IgD-negative memory B cell (primary cell): ENCODE measurements around the gene TASOR2. TPM values are rescaled to one million over a fixed set of nuclear protein-coding genes. Genes with fewer than 3 reads are reported as not detected.

Experiments used
- H3K27ac Mint-ChIP-seq, 3 donors: one replicate each; pipeline ENCODE4 v1.8.0; 2020 to 2022; ENCODE audit warnings: mild to moderate bottlenecking in 3 of 3, mixed read lengths in 3 of 3, moderate library complexity in 1 of 3
- H3K27me3 Mint-ChIP-seq: one replicate; pipeline ENCODE4 v1.8.0; 2021; ENCODE audit warnings: mixed read lengths
- H3K36me3 Mint-ChIP-seq: one replicate; pipeline ENCODE4 v1.8.0; 2020; ENCODE audit warnings: mild to moderate bottlenecking, mixed read lengths
- H3K4me1 Mint-ChIP-seq, 3 donors: one replicate each; pipeline ENCODE4 v1.8.0; 2020 to 2022; ENCODE audit warnings: mixed read lengths in 3 of 3, mild to moderate bottlenecking in 1 of 3
- H3K4me3 Mint-ChIP-seq, 4 donors: one replicate each; pipeline ENCODE4 v1.8.0; 2020 to 2022; ENCODE audit warnings: mild to moderate bottlenecking in 4 of 4, mixed read lengths in 4 of 4, moderate library complexity in 3 of 4
- H3K9me3 Mint-ChIP-seq, 3 donors: one replicate each; pipeline ENCODE4 v1.8.0; 2020 to 2021; ENCODE audit warnings: mixed read lengths in 3 of 3, mild to moderate bottlenecking in 1 of 3
- polyA plus RNA-seq: library from polyadenylated mRNA; unstranded; fragments of 300-500 nt; fragmentation: Illumina TruSeq; gene quantifications from one replicate; pipeline ENCODE4 v1.2.3, GENCODE V29; 2021

The TASOR2 gene
- polyA plus RNA-seq, 1 donor from 2014 or later, result 12.2 TPM

DNA sequence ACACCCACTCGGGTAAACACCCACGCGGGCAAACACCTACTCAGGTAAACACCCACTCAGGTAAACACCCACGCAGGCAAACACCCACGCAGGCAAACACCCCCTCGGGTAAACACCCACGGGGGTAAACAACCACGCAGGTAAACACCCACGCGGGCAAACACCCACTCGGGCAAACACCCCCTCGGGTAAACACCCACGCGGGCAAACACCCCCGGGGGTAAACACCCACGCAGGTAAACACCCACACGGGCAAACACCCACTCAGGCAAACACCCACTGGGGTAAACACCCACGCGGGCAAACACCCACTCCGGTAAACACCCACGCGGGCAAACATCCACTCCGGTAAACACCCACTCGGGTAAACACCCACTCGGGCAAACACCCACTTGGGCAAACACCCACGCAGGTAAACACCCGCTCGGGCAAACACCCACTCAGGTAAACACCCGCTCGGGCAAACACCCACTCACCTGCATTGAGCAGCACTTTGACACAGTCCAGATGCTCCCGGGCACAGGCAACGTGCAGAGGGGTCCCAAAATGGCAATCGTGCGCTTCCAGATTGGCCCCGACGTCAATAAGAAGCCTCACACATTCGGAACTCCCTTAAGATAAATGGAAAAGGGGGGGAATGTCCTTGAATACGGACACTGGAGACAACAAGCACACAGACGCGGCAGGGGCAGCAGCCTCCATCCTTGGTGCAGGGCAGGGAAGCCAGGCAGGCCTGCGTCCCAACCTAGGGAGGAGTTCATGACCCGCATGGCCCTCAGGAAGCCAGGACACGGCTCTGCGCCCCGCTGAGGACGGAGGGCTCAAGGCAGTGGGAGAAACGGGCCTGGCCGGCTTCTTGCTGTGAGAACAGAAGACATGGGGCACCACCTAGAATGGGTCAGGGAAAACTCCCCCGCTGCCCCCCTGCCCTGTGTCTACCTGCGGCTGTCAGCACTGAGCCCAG is 35.9 kb upstream of the TASOR2 start:
- Mint-ChIP-seq H3K27me3 (peaks cover 4% of the 10 kb centered on the region), H3K4me3 (no peak overlapping the region), H3K9me3 (no peaks in the 10 kb centered on the region), H3K36me3 (peaks cover 3% of the 10 kb centered on the region), H3K4me1 (peaks cover 11 to 14% (median 11%) of the 10 kb centered on the region in 3 donors), H3K27ac (no peak overlapping the region)

- H3K4me3 Mint-ChIP-seq, result no peak overlapping the region
- peaks cover 3% of the 10 kb centered on the region for H3K36me3 Mint-ChIP-seq
- H3K9me3 Mint-ChIP-seq, result no peaks in the 10 kb centered on the region
- peaks cover 9% of the 10 kb centered on the region for H3K27me3 Mint-ChIP-seq
- no peak overlapping the region for H3K27ac Mint-ChIP-seq
- peaks cover 8 to 10% (median 9%) of the 10 kb centered on the region in 3 donors for H3K4me1 Mint-ChIP-seq
Measured at GRCh38 chr10:5649746-5650145, 34.9 kb upstream of the TASOR2 start.

DNA sequence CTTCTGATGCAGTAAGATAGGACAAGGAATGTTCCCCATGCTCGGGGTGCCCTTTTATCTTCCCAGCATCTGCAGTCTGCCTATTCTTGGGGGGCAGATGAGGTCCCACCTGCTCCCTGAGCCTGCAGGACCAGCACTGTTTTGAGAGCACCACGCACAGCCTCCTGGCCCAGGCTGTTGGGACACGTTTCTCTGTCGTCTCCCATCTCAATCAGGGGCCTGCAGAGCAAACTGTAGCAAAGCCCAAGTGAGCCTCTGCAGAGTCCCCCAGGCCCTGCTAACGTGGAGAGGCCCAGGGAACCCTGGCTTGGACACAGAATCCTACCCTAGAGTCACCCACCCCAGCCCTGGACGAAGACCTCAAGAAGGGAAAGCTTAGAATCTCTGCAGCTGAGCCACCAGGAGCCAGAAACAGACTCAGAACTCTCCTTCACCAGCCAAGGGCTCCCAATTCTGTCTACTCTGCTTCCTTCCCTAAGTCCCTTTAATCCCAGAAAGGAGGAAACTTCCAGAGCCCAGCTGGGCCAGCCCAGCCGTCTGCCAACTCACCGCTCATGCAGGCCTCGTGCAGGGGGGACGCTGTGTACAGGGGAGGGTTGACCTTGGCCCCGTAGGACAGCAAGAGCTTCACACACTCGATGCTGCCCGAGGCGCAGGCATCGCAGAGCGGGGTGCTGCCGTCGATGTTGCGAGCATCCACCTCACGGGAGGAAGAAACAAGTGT is 33.8 kb upstream of the TASOR2 start:
- Mint-ChIP-seq H3K27ac (no peak overlapping the region), H3K9me3 (peaks cover 0 to 6% (median 0%) of the 10 kb centered on the region in 3 donors), H3K36me3 (peaks cover 3% of the 10 kb centered on the region), H3K4me1 (peaks cover 6 to 9% (median 6%) of the 10 kb centered on the region in 3 donors), H3K4me3 (no peak overlapping the region), H3K27me3 (peaks cover 12% of the 10 kb centered on the region)

DNA sequence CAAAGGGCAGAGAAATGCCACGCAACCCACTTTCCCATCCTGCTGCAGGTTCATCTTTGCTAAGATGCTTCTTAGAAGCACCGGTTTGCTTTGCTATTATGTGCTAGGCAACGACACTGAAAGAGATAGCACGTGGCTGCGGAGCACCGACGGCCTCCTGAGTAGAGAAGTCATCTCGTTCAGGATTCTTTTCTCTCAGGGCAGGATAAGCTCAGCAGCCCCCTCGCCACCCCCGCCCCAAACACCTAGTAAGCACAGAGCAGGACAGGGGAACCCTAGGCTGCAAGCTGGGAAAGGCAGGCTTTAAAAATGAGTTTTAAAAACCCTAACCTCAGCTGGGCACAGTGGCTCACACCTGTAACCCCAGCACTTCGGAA is 33.3 kb upstream of the TASOR2 start:
- Mint-ChIP-seq H3K27me3 (peaks cover 12% of the 10 kb centered on the region), H3K4me3 (no peak overlapping the region), H3K4me1 (peaks cover 4 to 11% (median 5%) of the 10 kb centered on the region in 3 donors), H3K36me3 (peaks cover 3% of the 10 kb centered on the region), H3K9me3 (peaks cover 0 to 6% (median 0%) of the 10 kb centered on the region in 3 donors), H3K27ac (no peak overlapping the region)

- Mint-ChIP-seq H3K36me3 (peaks cover 9% of the 10 kb centered on the region), H3K27ac (no peak overlapping the region), H3K4me1 (peaks cover 11 to 16% (median 16%) of the 10 kb centered on the region in 3 donors), H3K4me3 (no peak overlapping the region), H3K27me3 (peaks cover 17% of the 10 kb centered on the region), H3K9me3 (peaks cover 0 to 6% (median 0%) of the 10 kb centered on the region in 3 donors)
Measured at GRCh38 chr10:5652746-5653145, 31.9 kb upstream of the TASOR2 start.

DNA sequence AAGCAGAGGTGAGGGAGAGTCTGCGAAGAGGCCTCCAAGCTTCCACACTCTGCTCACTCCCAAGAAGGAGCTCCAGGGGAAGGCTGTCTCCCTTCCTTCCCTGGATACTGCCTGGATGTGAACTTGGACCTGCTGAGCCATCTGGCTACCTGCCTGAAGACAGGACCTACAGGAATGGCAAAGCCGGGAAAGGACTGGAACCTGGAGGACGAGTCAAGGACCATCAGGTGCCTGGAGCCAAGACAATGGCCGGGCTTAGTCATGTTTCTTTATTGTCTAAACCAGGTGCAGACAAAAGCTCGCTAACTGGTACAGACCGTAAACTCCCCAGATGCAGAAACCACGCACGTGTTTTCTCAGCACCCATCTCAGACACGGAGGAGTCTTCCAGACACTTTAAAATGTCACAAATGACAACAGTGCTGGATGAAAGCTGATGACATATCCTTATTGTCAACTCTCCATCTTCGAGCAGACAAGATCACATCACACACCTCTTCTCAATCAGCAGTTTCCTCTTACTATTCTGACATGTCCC is 30.4 kb upstream of the TASOR2 start:
- H3K27me3 Mint-ChIP-seq, result peaks cover 17% of the 10 kb centered on the region
- peaks cover 9% of the 10 kb centered on the region for H3K36me3 Mint-ChIP-seq
- H3K4me3 Mint-ChIP-seq, result peak overlapping the region in 1 of 4 donors; percentile 65
- H3K9me3 Mint-ChIP-seq, result peaks cover 0 to 6% (median 0%) of the 10 kb centered on the region in 3 donors
- H3K27ac Mint-ChIP-seq, result no peak overlapping the region
- H3K4me1 Mint-ChIP-seq, result peaks cover 13 to 16% (median 16%) of the 10 kb centered on the region in 3 donors

DNA sequence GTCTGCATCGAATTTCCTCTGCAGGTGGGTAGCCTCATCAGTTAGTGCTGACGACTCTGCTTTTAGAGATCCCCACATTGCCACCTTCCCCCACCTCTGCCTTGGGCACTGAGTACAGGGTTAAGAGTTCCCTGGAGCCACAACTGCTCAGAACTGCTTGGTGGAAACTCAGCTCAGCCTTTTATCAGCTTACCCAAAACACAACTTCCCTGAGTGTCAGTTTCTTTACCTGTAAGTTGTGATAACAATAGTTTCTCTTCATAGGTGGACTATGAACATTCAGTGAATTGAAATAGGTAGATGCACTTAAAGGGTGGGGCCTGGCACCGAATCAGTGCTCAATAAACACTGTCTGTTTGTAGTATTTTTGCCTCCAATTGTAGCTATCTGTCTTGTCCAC is 29.5 kb upstream of the TASOR2 start:
- Mint-ChIP-seq H3K4me3 (no peak overlapping the region), H3K27ac (peak overlapping the region in 1 of 3 donors; percentile 53), H3K36me3 (peaks cover 7% of the 10 kb centered on the region), H3K27me3 (peaks cover 22% of the 10 kb centered on the region), H3K4me1 (peaks cover 21 to 24% (median 21%) of the 10 kb centered on the region in 3 donors), H3K9me3 (peaks cover 0 to 6% (median 0%) of the 10 kb centered on the region in 3 donors)

- Mint-ChIP-seq H3K4me1 (peaks cover 21 to 26% (median 25%) of the 10 kb centered on the region in 3 donors), H3K27me3 (peaks cover 23% of the 10 kb centered on the region), H3K4me3 (peak overlapping the region in 2 of 4 donors; percentile 4 to 56), H3K36me3 (peaks cover 5% of the 10 kb centered on the region), H3K9me3 (peaks cover 0 to 6% (median 0%) of the 10 kb centered on the region in 3 donors), H3K27ac (peak overlapping the region in 2 of 3 donors; percentile 33 to 89)
Measured at GRCh38 chr10:5656737-5657579, 27.7 kb upstream of the TASOR2 start.

DNA sequence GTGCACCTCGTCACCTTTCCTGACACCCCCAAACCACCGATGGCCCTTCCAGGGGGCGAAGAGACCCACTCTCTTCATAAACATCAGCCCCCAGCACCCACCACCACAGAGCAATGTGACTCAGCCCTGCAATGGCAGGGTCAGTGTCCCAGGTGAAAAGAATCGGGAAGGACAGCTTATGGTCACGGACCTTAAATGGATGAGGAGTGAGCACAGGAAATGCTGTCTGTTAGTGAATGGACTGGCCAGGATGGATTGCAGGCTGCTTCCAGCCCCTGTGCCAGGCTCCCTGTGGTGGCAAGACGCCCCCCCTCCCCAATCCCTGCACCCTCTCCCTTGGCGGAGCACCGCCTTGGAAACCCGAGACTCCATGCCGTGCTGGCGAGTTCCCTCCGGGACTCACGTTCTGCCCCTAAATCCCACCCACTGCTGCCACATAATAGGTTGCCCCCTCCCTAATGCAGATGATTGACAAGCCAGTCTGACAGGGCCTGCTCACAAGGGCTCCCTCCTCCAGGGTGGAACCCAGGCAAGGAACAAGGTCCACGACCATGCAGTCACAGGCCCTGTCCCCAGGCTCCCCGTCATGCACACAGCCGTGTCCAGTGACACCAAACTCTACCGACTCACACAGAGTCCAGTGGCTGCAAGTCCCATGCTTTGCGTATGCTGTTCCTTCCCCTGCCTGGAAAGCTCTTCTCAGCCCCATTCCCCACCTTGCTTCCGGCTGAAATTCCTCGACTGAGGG is 25.6 kb upstream of the TASOR2 start:
- Mint-ChIP-seq H3K36me3 (peaks cover 5% of the 10 kb centered on the region), H3K27ac (no peak overlapping the region), H3K27me3 (peaks cover 22% of the 10 kb centered on the region), H3K4me3 (no peak overlapping the region), H3K4me1 (peaks cover 25 to 31% (median 28%) of the 10 kb centered on the region in 3 donors), H3K9me3 (peaks cover 0 to 6% (median 0%) of the 10 kb centered on the region in 3 donors)

- Mint-ChIP-seq H3K4me1 (peaks cover 25 to 31% (median 29%) of the 10 kb centered on the region in 3 donors), H3K27ac (peak overlapping the region; percentile 54 to 70 (median 62)), H3K4me3 (peak overlapping the region in 2 of 4 donors; percentile 47 to 63), H3K36me3 (peaks cover 5% of the 10 kb centered on the region), H3K27me3 (peaks cover 16% of the 10 kb centered on the region), H3K9me3 (peaks cover 0 to 6% (median 0%) of the 10 kb centered on the region in 3 donors)
Measured at GRCh38 chr10:5659702-5660528, 24.7 kb upstream of the TASOR2 start.

- Mint-ChIP-seq H3K9me3 (no peaks in the 10 kb centered on the region), H3K27ac (peak overlapping the region in 1 of 3 donors; percentile 75), H3K27me3 (peaks cover 10% of the 10 kb centered on the region), H3K4me3 (no peak overlapping the region), H3K4me1 (peaks cover 25 to 31% (median 26%) of the 10 kb centered on the region in 3 donors), H3K36me3 (peaks cover 7% of the 10 kb centered on the region)
Measured at GRCh38 chr10:5661043-5661442, 23.6 kb upstream of the TASOR2 start.

DNA sequence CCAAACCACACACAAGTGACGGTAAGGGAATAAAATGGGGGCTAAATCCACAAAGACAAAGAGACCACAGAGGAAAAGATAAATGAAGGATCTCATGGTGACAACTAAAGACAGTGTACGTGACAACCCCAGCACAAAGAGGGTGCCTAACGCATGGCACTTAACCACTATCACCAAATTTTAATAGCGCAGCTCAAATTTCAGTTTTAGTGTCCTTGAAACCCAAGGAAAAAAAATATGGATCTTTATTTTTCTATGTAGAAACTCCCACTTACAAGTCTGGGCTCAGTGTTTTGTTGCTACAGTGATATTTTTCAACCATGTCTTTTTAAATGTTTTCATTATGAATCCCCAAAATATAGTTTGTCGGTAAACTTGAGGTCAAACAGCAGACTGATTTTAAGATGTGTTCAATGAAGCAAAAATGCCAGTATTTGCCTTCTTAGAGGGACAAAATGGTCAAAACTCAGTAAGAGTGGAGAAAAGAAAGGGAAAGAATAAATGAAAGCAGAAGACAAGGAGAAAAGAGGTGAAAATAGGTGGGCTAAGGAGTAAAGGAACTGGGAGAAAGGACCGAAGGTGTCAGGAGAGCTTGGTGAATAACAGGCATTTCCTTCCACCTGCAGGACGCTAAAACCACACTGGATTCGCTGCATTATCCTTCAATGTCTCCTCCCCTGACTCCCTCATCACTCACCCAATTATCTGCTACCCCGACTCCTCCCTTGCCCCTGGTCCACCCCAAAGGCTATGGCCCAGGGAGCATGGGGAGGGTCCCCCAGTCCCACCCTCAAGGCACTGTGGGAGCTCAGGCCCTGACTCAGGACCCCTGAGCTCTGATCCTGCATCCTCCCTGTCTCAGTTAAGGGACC is 21.7 kb upstream of the TASOR2 start:
- H3K4me1 Mint-ChIP-seq, result peaks cover 22 to 32% (median 23%) of the 10 kb centered on the region in 3 donors
- peaks cover 1% of the 10 kb centered on the region for H3K36me3 Mint-ChIP-seq
- H3K4me3 Mint-ChIP-seq, result peak overlapping the region in 1 of 4 donors; percentile 50
- peaks cover 12% of the 10 kb centered on the region for H3K27me3 Mint-ChIP-seq
- H3K27ac Mint-ChIP-seq, result no peak overlapping the region
- H3K9me3 Mint-ChIP-seq, result no peaks in the 10 kb centered on the region
